ENCODE measurements around the gene FERMT1.

FERMT1 gene

GRCh38 chr20:6066582-6066981 lies 56.2 kb downstream of the FERMT1 start:
- Histone ChIP-seq H4K20me1 (ENCODE audit: low read depth, low read length) (no peaks in the 10 kb centered on the region), H3K9me3 (ENCODE audit: insufficient read depth, low read length) (no peaks in the 10 kb centered on the region), H3K79me2 (ENCODE audit: insufficient read depth, low read length) (no peaks in the 10 kb centered on the region), H3K36me3 (ENCODE audit: low read length) (no peaks in the 10 kb centered on the region), H3K9me2 (replicated peaks; ENCODE audit: insufficient read depth, low read length) (no peaks in the 10 kb centered on the region), H2AFZ (ENCODE audit: low read depth, low read length, severe bottlenecking) (no peak overlapping the region), H3K4me2 (ENCODE audit: low read depth, low read length, poor library complexity, severe bottlenecking) (no peak overlapping the region), H3K27ac (ENCODE audit: low read depth, low read length) (no peak overlapping the region), H3K4me3 (ENCODE audit: insufficient read depth, low read length, poor library complexity, severe bottlenecking) (no peak overlapping the region), H3K27me3 (ENCODE audit: low read length) (0 out of 2 replicates have a peak, but pooled peaks cover 3% of the 10 kb centered on the region), H3F3A (ENCODE audit: insufficient read depth) (no peaks in the 10 kb centered on the region), H3K9ac (ENCODE audit: low read length) (no peak overlapping the region)
- TF ChIP-seq EZH2phosphoT487 (conservative IDR thresholded peaks at IDR 0.05; ENCODE audit: low read length) = no peak
- no peak for TF ChIP-seq CTCF (IDR thresholded peaks at IDR 0.05; ENCODE audit: insufficient read depth, low read length, poor library complexity, severe bottlenecking)

GRCh38 chr20:6061544-6061943 lies 61.3 kb downstream of the FERMT1 start:
- H3K27me3 ChIP-seq (ENCODE audit: low read length) = no peaks in the 10 kb centered on the region
- no peaks in the 10 kb centered on the region for H3K9me3 ChIP-seq (ENCODE audit: insufficient read depth, low read length)
- H3K9me2 ChIP-seq (replicated peaks; ENCODE audit: insufficient read depth, low read length) = no peaks in the 10 kb centered on the region
- no peaks in the 10 kb centered on the region for H3K79me2 ChIP-seq (ENCODE audit: insufficient read depth, low read length)
- no peak overlapping the region for H3K4me2 ChIP-seq (ENCODE audit: low read depth, low read length, poor library complexity, severe bottlenecking)
- H3K4me3 ChIP-seq (ENCODE audit: insufficient read depth, low read length, poor library complexity, severe bottlenecking) = no peak overlapping the region
- H3K36me3 ChIP-seq (ENCODE audit: low read length) = no peaks in the 10 kb centered on the region
- H4K20me1 ChIP-seq (ENCODE audit: low read depth, low read length) = no peaks in the 10 kb centered on the region
- H3F3A ChIP-seq (ENCODE audit: insufficient read depth) = no peaks in the 10 kb centered on the region
- no peak for TF ChIP-seq EZH2phosphoT487 (conservative IDR thresholded peaks at IDR 0.05; ENCODE audit: low read length)
- TF ChIP-seq CTCF (IDR thresholded peaks at IDR 0.05; ENCODE audit: insufficient read depth, low read length, poor library complexity, severe bottlenecking) = no peak
- no peak overlapping the region for H3K9ac ChIP-seq (ENCODE audit: low read length)
- H3K27ac ChIP-seq (ENCODE audit: low read depth, low read length) = no peak overlapping the region
- H2AFZ ChIP-seq (ENCODE audit: low read depth, low read length, severe bottlenecking) = no peak overlapping the region

- Histone ChIP-seq H3K27me3 (ENCODE audit: low read length) (no peaks in the 10 kb centered on the region), H3K27ac (ENCODE audit: low read depth, low read length) (no peak overlapping the region), H3K36me3 (ENCODE audit: low read length) (no peaks in the 10 kb centered on the region), H3K79me2 (ENCODE audit: insufficient read depth, low read length) (no peaks in the 10 kb centered on the region), H3K9me2 (replicated peaks; ENCODE audit: insufficient read depth, low read length) (no peaks in the 10 kb centered on the region), H3F3A (ENCODE audit: insufficient read depth) (no peaks in the 10 kb centered on the region), H3K9ac (ENCODE audit: low read length) (no peak overlapping the region), H3K9me3 (ENCODE audit: insufficient read depth, low read length) (no peaks in the 10 kb centered on the region), H3K4me2 (ENCODE audit: low read depth, low read length, poor library complexity, severe bottlenecking) (no peak overlapping the region), H4K20me1 (ENCODE audit: low read depth, low read length) (no peaks in the 10 kb centered on the region), H2AFZ (ENCODE audit: low read depth, low read length, severe bottlenecking) (no peak overlapping the region), H3K4me3 (ENCODE audit: insufficient read depth, low read length, poor library complexity, severe bottlenecking) (no peak overlapping the region)
- TF ChIP-seq CTCF (IDR thresholded peaks at IDR 0.05; ENCODE audit: insufficient read depth, low read length, poor library complexity, severe bottlenecking) = no peak
- TF ChIP-seq EZH2phosphoT487 (conservative IDR thresholded peaks at IDR 0.05; ENCODE audit: low read length) = no peak
Observed at GRCh38 chr20:6060213-6060612, 62.6 kb downstream of the FERMT1 start.
